Right lobe of liver (tissue), 6 donors: ENCODE data around the gene CACNA1C. TPM values are rescaled to one million over a fixed set of nuclear protein-coding genes. Genes with fewer than 3 reads are reported as not detected.
A peak's percentile ranks its signal among the peaks of the same experiment; 100 is the strongest.

Source experiments
- ATAC-seq, 4 donors: fragments of 200-7000 bp; cut with Tn5 transposase; one replicate each; pipeline ENCODE4 v1.9.1; 2020; ENCODE audit warnings: mild to moderate bottlenecking in 4 of 4, moderate library complexity in 4 of 4
- DNase-seq, 3 donors: peaks; one replicate each; pipeline ENCODE4 v3.0.0-alpha.2; 2020
- H3K27ac ChIP-seq, 3 donors: fragments of 200-600 bp; one replicate each; pipeline ENCODE4 v1.8.0; 2022
- H3K27me3 ChIP-seq, 2 donors: fragments of 200-600 bp; one replicate each; pipeline ENCODE4 v1.8.0; 2022
- H3K36me3 ChIP-seq, 4 donors: fragments of 200-600 bp; sonication (generic) in 1 of 4; one replicate each; pipeline versions ENCODE4 v1.5.1 to v1.8.0; 2017 to 2022; ENCODE audit warnings: control low read depth in 1 of 4
- H3K4me1 ChIP-seq, 4 donors: fragments of 200-600 bp; sonication (generic) in 1 of 4; one replicate each; pipeline versions ENCODE4 v1.5.1 to v1.8.0; 2017 to 2022; ENCODE audit warnings: control low read depth in 1 of 4
- H3K4me3 ChIP-seq, 3 donors: fragments of 200-600 bp; one replicate each; pipeline ENCODE4 v1.8.0; 2022
- H3K9me3 ChIP-seq, 4 donors: fragments of 200-600 bp; sonication (generic) in 1 of 4; one replicate each; pipeline versions ENCODE4 v1.5.1 to v1.8.0; 2017 to 2022; ENCODE audit warnings: control low read depth in 1 of 4
- CTCF ChIP-seq, 4 donors: fragments of 200-600 bp in 3 of 4; fragments of 450-650 bp in 1 of 4; IDR thresholded peaks; one replicate each; pipeline versions ENCODE4 v1.5.1 to v1.8.0; 2016 to 2022; ENCODE audit warnings: antibody characterized with exemption in 4 of 4, mild to moderate bottlenecking in 2 of 4
- POLR2A ChIP-seq: fragments of 450-650 bp; IDR thresholded peaks from one replicate; pipeline ENCODE4 v1.6.1; 2017; ENCODE audit warnings: antibody characterized with exemption, mild to moderate bottlenecking
- WGBS: methylation state at CpG from one replicate; pipeline ENCODE4 v1.1.6; 2018; ENCODE audit warnings: low coverage, low lambda C conversion rate; ENCODE audit not compliant: insufficient coverage; ENCODE audit errors: missing lambda C conversion rate; 5-methylcytosine and 5-hydroxymethylcytosine counted together
- intact Hi-C, 2 donors: fragments of 100-400 bp; cut with DNase I; formaldehyde crosslinking; loops; one replicate each; pipeline versions ENCODE4 v1.11.2 to v1.14.1; 2022
- total RNA-seq, 6 experiments: library from RNA; depleted of rRNA in 2 of 6; stranded (reverse); fragments of >200 nt in 2 of 6; fragmentation: NEBNext Ultra II Directional in 3 of 6; extraction: Animal tissue kit (Norgen Biotek cat#: 25700) in 3 of 6; gene quantifications; one replicate each; pipeline versions ENCODE4 v1.1.0 to v1.2.4, GENCODE V29; 2016 to 2023
- donor health status: DM: no; HTN: yes; CAD: no.
- donor health status: DM: no; HTN: no; CAD: no.
- donor health status: DM: no; HTN: no; CAD: no.
- donor health status: DM: no; HTN: yes; CAD: no.
- donor health status: DM: no; HTN: yes; CAD: no.

Gene CACNA1C
- total RNA-seq, 6 experiments from 2014 or later = 0.18 to 1.0 (median 0.57) TPM

- no peaks in the 10 kb centered on the region for H3K27me3 ChIP-seq
- H3K27ac ChIP-seq = no peak overlapping the region
- no peaks in the 10 kb centered on the region for H3K9me3 ChIP-seq
- no peaks in the 10 kb centered on the region for H3K36me3 ChIP-seq
- DNase-seq (no peak), ATAC-seq (no peak)
- H3K4me3 ChIP-seq = no peak overlapping the region
- WGBS = 69% methylated on average over 4 of the region's 14 CpGs
- TF ChIP-seq POLR2A (no peak), CTCF (IDR thresholded peaks at IDR 0.05) (no peak)
- no peaks in the 10 kb centered on the region for H3K4me1 ChIP-seq
- intact Hi-C loops = no loop called here
Measured at GRCh38 chr12:2113119-2113912, 60.5 kb downstream of the CACNA1C start.

- ATAC-seq (no peak), DNase-seq (no peak)
- WGBS = 24% methylated on average over 2 of the region's 2 CpGs
- H3K27ac ChIP-seq = no peak overlapping the region
- no peaks in the 10 kb centered on the region for H3K4me1 ChIP-seq
- TF ChIP-seq POLR2A (no peak), CTCF (IDR thresholded peaks at IDR 0.05) (no peak)
- no peaks in the 10 kb centered on the region for H3K9me3 ChIP-seq
- no peak overlapping the region for H3K4me3 ChIP-seq
- H3K36me3 ChIP-seq = no peaks in the 10 kb centered on the region
- intact Hi-C loops = no loop called here
- H3K27me3 ChIP-seq = no peaks in the 10 kb centered on the region
Measured at GRCh38 chr12:2114071-2114470, 61.3 kb downstream of the CACNA1C start.

DNA sequence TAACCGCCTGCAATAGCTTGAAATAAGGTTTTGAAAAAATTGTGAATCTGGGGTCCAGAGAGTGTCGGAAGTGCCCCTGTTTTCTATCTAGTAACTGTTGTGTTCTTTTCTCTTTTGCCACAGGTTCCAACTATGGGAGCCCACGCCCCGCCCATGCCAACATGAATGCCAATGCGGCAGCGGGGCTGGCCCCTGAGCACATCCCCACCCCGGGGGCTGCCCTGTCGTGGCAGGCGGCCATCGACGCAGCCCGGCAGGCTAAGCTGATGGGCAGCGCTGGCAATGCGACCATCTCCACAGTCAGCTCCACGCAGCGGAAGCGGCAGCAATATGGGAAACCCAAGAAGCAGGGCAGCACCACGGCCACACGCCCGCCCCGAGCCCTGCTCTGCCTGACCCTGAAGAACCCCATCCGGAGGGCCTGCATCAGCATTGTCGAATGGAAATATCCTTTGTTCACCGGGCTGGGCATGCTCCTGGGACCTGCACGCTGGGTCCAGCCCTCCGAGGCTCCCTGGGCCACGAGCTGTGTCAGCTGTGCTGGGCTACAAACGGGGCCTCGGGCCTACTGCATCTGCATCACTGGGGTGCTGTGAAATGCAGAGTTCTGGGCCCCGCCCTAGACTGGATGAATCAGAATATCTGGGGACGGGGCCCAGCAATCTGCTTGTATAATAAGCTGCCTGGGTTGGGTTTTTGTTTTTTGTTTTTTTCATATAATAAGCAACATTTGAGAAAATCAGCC lies 62.5 kb downstream of the CACNA1C start:
- Histone ChIP-seq H3K27ac (no peak overlapping the region), H3K4me3 (no peak overlapping the region), H3K4me1 (no peaks in the 10 kb centered on the region), H3K36me3 (no peaks in the 10 kb centered on the region), H3K27me3 (no peaks in the 10 kb centered on the region), H3K9me3 (no peaks in the 10 kb centered on the region)
- DNase-seq (no peak), ATAC-seq (no peak)
- TF ChIP-seq CTCF (IDR thresholded peaks at IDR 0.05) = no peak
- TF ChIP-seq POLR2A = no peak
- no CpG with 5 or more reads among the region's 31 CpGs for WGBS
- intact Hi-C loops = no loop called here

DNA sequence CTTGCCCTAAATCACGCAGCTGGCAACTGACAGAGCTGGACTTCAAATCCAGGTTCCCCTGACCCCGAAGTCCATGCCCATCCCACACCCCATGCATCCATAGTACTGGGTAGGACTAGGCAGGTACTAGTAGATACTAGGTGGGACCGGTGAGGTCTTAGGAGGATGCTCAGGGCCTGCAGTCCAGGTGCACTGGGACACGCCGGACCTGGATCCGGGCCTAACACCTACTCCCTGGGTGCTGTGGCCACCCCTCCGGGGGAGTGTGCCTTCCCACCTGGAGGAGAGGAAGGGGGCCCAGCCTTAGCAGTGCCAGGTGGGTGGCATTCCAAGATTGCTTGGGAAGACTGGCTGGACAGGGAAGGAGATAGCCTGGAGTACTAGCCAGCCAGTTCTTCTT lies 64.8 kb downstream of the CACNA1C start:
- intact Hi-C loops = no loop called here
- DNase-seq = no peak
- 81% methylated on average over 4 of the region's 7 CpGs for WGBS
- no peak overlapping the region for H3K4me3 ChIP-seq
- TF ChIP-seq POLR2A (no peak), CTCF (IDR thresholded peaks at IDR 0.05) (no peak)
- no peaks in the 10 kb centered on the region for H3K36me3 ChIP-seq
- H3K9me3 ChIP-seq = no peaks in the 10 kb centered on the region
- ATAC-seq = peak in 1 of 4 donors; percentile 19
- no peaks in the 10 kb centered on the region for H3K4me1 ChIP-seq
- no peaks in the 10 kb centered on the region for H3K27me3 ChIP-seq
- H3K27ac ChIP-seq = no peak overlapping the region
